Panc1 (cell line): ENCODE results near the gene GRAMD4.

Experiments
- CTCF ChIP-seq: fragments of 450-650 bp; IDR thresholded peaks from 2 replicates; pipeline ENCODE4 v1.5.1; 2017; ENCODE audit warnings: mild to moderate bottlenecking
- REST ChIP-seq, 2 experiments: IDR thresholded peaks; 2 replicates each; pipeline ENCODE4 v1.6.1; 2011 to 2012; ENCODE audit warnings: low read depth in 2 of 2, control low read depth in 1 of 2, low read length in 1 of 2, mild to moderate bottlenecking in 1 of 2, moderate library complexity in 1 of 2; ENCODE audit not compliant: insufficient read depth in 1 of 2

DNA sequence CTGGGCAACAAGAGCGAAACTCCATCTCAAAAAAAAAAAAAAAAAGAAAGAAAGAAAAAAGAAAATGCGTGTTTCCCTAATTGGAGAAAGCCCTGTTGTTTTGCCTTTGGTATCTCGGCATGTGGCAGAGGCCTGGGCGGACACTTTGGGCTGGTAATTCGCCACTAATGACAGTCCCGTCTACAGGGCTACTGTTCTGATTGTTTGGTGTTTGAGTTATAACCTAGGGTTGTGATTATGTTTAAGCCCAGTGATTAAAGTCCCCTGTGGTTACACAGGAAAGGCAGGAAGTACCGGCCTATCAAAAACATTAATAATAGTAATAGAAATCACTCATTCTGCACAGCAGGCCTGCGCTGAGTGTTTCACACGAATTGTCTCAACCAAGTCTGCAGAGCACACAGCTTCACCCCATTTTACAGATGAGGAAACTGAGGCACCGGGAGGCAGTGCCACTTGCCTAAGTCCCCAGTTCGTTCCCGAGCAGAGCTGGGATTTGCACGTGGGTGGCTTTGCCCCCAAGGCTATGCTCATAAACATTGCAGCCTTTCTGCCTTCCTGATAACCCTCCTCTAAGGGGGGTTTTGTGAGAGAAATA lies 39.1 kb upstream of the GRAMD4 start:
- TF ChIP-seq CTCF (no peak), REST (IDR thresholded peaks at IDR 0.05; ENCODE audit: insufficient read depth in 1 of 2, low read depth in 2 of 2, low read length in 1 of 2) (no peak)
